ENCODE data around the gene OAS1.

- TF ChIP-seq ZNF133 (tag by site-specific recombination; IDR thresholded peaks at IDR 0.05) (no peak), CTCF (tag by site-specific recombination; IDR thresholded peaks at IDR 0.05) (no peak), ZFP3 (tag by site-specific recombination; IDR thresholded peaks at IDR 0.05; ENCODE audit: low read depth) (no peak), ZNF544 (tag by site-specific recombination; IDR thresholded peaks at IDR 0.05) (no peak), ZSCAN5A (tag by site-specific recombination; IDR thresholded peaks at IDR 0.05) (no peak), ZNF423 (tag by site-specific recombination; IDR thresholded peaks at IDR 0.05) (no peak), ZNF530 (tag by site-specific recombination; IDR thresholded peaks at IDR 0.05; ENCODE audit: low read depth) (no peak), TRIM28 (IDR thresholded peaks at IDR 0.05; ENCODE audit: borderline replicate concordance, low read length) (no peak), ZNF175 (tag by site-specific recombination; IDR thresholded peaks at IDR 0.05) (no peak), ZEB2 (tag by site-specific recombination; IDR thresholded peaks at IDR 0.05) (no peak)
Observed at GRCh38 chr12:112859291-112859690, 47.5 kb upstream of the OAS1 start.
